Natural killer cell (primary cell): ENCODE results near the gene STAMBP. TPM values are rescaled to one million over a fixed set of nuclear protein-coding genes. Genes with fewer than 3 reads are reported as not detected.

Experiments
- ATAC-seq, 3 donors: fragments of 150-1000 bp in 2 of 3; fragments of 200-7000 bp in 1 of 3; cut with Tn5 transposase; 1 replicate in 1 of 3; 2 replicates in 2 of 3; pipeline ENCODE4 v1.10.0; 2021; ENCODE audit warnings: mild to moderate bottlenecking in 2 of 3, moderate library complexity in 2 of 3
- DNase-seq, 2 donors: peaks; one replicate each; pipeline versions ENCODE4 v3.0.0 to v3.0.0-alpha.2; 2013 to 2021; ENCODE audit warnings: mixed read lengths in 1 of 2
- H3K27ac ChIP-seq: one replicate; pipeline ENCODE4 v1.5.1; 2013; ENCODE audit warnings: mild to moderate bottlenecking, low read length
- H3K27me3 ChIP-seq: one replicate; pipeline ENCODE4 v1.6.1; 2013; ENCODE audit warnings: low read length; ENCODE audit not compliant: control insufficient read depth, insufficient read depth
- H3K36me3 ChIP-seq: one replicate; pipeline ENCODE4 v1.6.1; 2013; ENCODE audit warnings: low read length; ENCODE audit not compliant: control insufficient read depth, insufficient read depth
- H3K4me1 ChIP-seq: one replicate; pipeline ENCODE4 v1.6.1; 2013; ENCODE audit warnings: low read length; ENCODE audit not compliant: control insufficient read depth, insufficient read depth
- H3K4me3 ChIP-seq: one replicate; pipeline ENCODE4 v1.5.1; 2013; ENCODE audit warnings: low read length
- H3K9me3 ChIP-seq: one replicate; pipeline ENCODE4 v1.6.1; 2013; ENCODE audit warnings: low read length; ENCODE audit not compliant: control insufficient read depth, insufficient read depth
- H3K27ac Mint-ChIP-seq, 2 donors: one replicate each; pipeline ENCODE4 v1.8.0; 2022; ENCODE audit warnings: mild to moderate bottlenecking in 2 of 2, mixed read lengths in 2 of 2, moderate library complexity in 1 of 2
- H3K27me3 Mint-ChIP-seq, 2 donors: one replicate each; pipeline ENCODE4 v1.8.0; 2022; ENCODE audit warnings: low read depth in 2 of 2, mixed read lengths in 2 of 2
- H3K36me3 Mint-ChIP-seq: one replicate; pipeline ENCODE4 v1.8.0; 2022; ENCODE audit warnings: mixed read lengths
- H3K4me1 Mint-ChIP-seq, 2 donors: one replicate each; pipeline ENCODE4 v1.8.0; 2022; ENCODE audit warnings: mixed read lengths in 2 of 2
- H3K4me3 Mint-ChIP-seq: one replicate; pipeline ENCODE4 v1.8.0; 2022; ENCODE audit warnings: mild to moderate bottlenecking, moderate library complexity, mixed read lengths
- H3K9me3 Mint-ChIP-seq, 2 donors: one replicate each; pipeline ENCODE4 v1.8.0; 2022; ENCODE audit warnings: mixed read lengths in 2 of 2
- CTCF ChIP-seq: fragments of 200-600 bp; IDR thresholded peaks from one replicate; pipeline ENCODE4 v1.8.0; 2022; ENCODE audit warnings: antibody characterized with exemption
- WGBS: methylation state at CpG from one replicate; pipeline ENCODE4 v1.1.7; 2013; ENCODE audit warnings: missing lambda C conversion rate; ENCODE audit not compliant: insufficient coverage; 5-methylcytosine and 5-hydroxymethylcytosine counted together
- intact Hi-C: fragments of 100-400 bp; cut with micrococcal nuclease; formaldehyde crosslinking; loops from one replicate; pipeline ENCODE4 v1.14.2; 2022
- total RNA-seq, 4 donors: library from RNA; stranded (reverse); fragments of 120-200 nt in 1 of 4; gene quantifications; one replicate each; pipeline versions ENCODE4 v1.2.3 to v1.2.4, GENCODE V29; 2013 to 2022

Gene STAMBP
- total RNA-seq, 3 donors from 2014 or later (not counting 1 experiment from before 2014, with no cell fraction given) = 23.8 to 27.3 (median 25.3) TPM

DNA sequence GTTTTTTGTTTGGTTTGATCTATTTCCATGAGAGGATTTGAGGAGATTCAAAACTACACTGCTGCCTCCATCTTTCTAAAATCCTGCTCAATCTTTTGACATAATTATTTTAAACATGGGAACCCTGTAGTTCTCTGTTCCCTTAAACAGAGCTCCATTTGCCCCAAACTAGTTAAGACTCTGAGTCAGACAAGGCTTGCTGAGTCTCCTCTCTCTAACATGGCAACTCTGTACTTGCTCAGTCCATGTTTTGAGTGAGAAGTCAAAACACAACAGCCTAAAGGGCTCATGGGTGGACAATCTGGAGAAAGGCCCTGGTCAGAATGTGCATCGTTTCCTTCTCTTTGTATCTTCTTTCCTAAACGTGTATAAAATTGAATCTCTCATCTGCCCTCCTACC, 7.1 kb upstream of the STAMBP start:
- Histone ChIP-seq H3K36me3 (no peaks in the 10 kb centered on the region), H3K27ac (no peak overlapping the region), H3K9me3 (no peaks in the 10 kb centered on the region), H3K27me3 (no peaks in the 10 kb centered on the region), H3K4me3 (no peak overlapping the region), H3K4me1 (no peaks in the 10 kb centered on the region)
- H3K9me3 Mint-ChIP-seq = no peaks in the 10 kb centered on the region
- intact Hi-C loops = no loop called here
- H3K27ac Mint-ChIP-seq = no peak overlapping the region
- no peaks in the 10 kb centered on the region for H3K36me3 Mint-ChIP-seq
- WGBS = 81% methylated on average over 2 of the region's 2 CpGs
- H3K27me3 Mint-ChIP-seq = peaks cover 4 to 19% of the 10 kb centered on the region in 2 donors
- H3K4me1 Mint-ChIP-seq = peaks cover 0 to 4% of the 10 kb centered on the region in 2 donors
- ATAC-seq (no peak), DNase-seq (no peak)
- TF ChIP-seq CTCF = no peak
- H3K4me3 Mint-ChIP-seq = no peak overlapping the region

- Mint-ChIP-seq H3K4me3 (no peak overlapping the region), H3K9me3 (no peaks in the 10 kb centered on the region), H3K27me3 (peaks cover 4 to 19% of the 10 kb centered on the region in 2 donors), H3K4me1 (peaks cover under 1 to 4% of the 10 kb centered on the region in 2 donors), H3K27ac (no peak overlapping the region), H3K36me3 (no peaks in the 10 kb centered on the region)
- TF ChIP-seq CTCF = no peak
- 70% methylated on average over 1 of the region's 1 CpG for WGBS
- H3K9me3 ChIP-seq = no peaks in the 10 kb centered on the region
- no peaks in the 10 kb centered on the region for H3K36me3 ChIP-seq
- H3K4me1 ChIP-seq = no peaks in the 10 kb centered on the region
- H3K27me3 ChIP-seq = no peaks in the 10 kb centered on the region
- H3K27ac ChIP-seq = no peak overlapping the region
- ATAC-seq (no peak), DNase-seq (no peak)
- H3K4me3 ChIP-seq = no peak overlapping the region
- intact Hi-C loops = no loop called here
Observed at GRCh38 chr2:73822276-73822675, 6.5 kb upstream of the STAMBP start.

GRCh38 chr2:73822991-73823390, 5.8 kb upstream of the STAMBP start:
- H3K36me3 Mint-ChIP-seq = no peaks in the 10 kb centered on the region
- no peaks in the 10 kb centered on the region for H3K27me3 ChIP-seq
- TF ChIP-seq CTCF = no peak
- H3K9me3 ChIP-seq = no peaks in the 10 kb centered on the region
- H3K27ac ChIP-seq = no peak overlapping the region
- H3K9me3 Mint-ChIP-seq = no peaks in the 10 kb centered on the region
- intact Hi-C loops = no loop called here
- ATAC-seq (no peak), DNase-seq (no peak)
- no peaks in the 10 kb centered on the region for H3K36me3 ChIP-seq
- H3K4me1 Mint-ChIP-seq = peaks cover 6 to 9% of the 10 kb centered on the region in 2 donors
- no peak overlapping the region for H3K4me3 Mint-ChIP-seq
- H3K27me3 Mint-ChIP-seq = peaks cover 0 to 19% of the 10 kb centered on the region in 2 donors
- 87% methylated on average over 2 of the region's 2 CpGs for WGBS
- H3K4me1 ChIP-seq = peaks cover 4% of the 10 kb centered on the region
- no peak overlapping the region for H3K27ac Mint-ChIP-seq
- no peak overlapping the region for H3K4me3 ChIP-seq

DNA sequence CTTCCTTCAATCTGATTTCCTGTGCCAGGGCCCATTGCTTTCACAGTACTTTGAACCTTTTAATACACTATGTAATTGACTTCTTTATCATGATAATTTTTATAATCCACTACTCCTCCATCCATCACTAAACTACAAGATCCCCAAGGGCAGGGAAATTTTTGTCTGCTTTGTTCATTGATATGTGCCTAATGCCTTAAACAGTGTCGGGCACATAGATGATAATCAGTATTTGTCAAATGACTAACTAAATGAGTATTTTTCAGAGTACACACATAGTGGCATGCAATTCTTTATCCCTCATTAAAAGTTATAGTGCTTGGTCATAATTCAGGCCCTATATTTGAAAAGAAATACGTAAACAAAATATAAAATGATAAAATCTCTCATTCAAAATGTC, 5.3 kb upstream of the STAMBP start:
- Histone ChIP-seq H3K27ac (no peak overlapping the region), H3K27me3 (no peaks in the 10 kb centered on the region), H3K36me3 (no peaks in the 10 kb centered on the region), H3K9me3 (no peaks in the 10 kb centered on the region), H3K4me1 (peaks cover 8% of the 10 kb centered on the region), H3K4me3 (no peak overlapping the region)
- Mint-ChIP-seq H3K27ac (no peak overlapping the region), H3K9me3 (no peaks in the 10 kb centered on the region), H3K4me3 (no peak overlapping the region), H3K27me3 (peaks cover 0 to 19% of the 10 kb centered on the region in 2 donors), H3K4me1 (peaks cover 8 to 10% of the 10 kb centered on the region in 2 donors), H3K36me3 (no peaks in the 10 kb centered on the region)
- no peak for TF ChIP-seq CTCF
- DNase-seq (no peak), ATAC-seq (no peak)
- WGBS = 86% methylated on average over 1 of the region's 2 CpGs
- intact Hi-C loops = no loop called here
